H1 (cell line): ENCODE results near the gene UVRAG. TPM values are rescaled to one million over a fixed set of nuclear protein-coding genes. Genes with fewer than 3 reads are reported as not detected.

Experiments used
- TAF7 ChIP-seq: optimal IDR thresholded peaks from 2 replicates; pipeline ENCODE3; 2011; ENCODE audit warnings: low read depth, mild to moderate bottlenecking, inconsistent platforms, low read length, moderate library complexity, borderline replicate concordance
- polyA plus RNA-seq, 7 experiments: library from polyadenylated mRNA; depleted of rRNA in 3 of 7; stranded (reverse) in 5 of 7; unstranded in 2 of 7; fragments of >200 nt in 5 of 7; fragments of 200-250 nt in 2 of 7; gene quantifications; 1 replicate in 5 of 7; 2 replicates in 1 of 7; 4 replicates in 1 of 7; pipeline versions ENCODE4 v1.2.1 to v1.2.3, GENCODE V29; 2011 to 2013; ENCODE audit warnings: missing spikeins in 2 of 7, mixed read lengths in 2 of 7
- total RNA-seq: library from RNA; stranded (reverse); fragmentation: NEBNext Ultra II Directional; extraction: Animal tissue kit (Norgen Biotek cat#: 25700); gene quantifications from 2 replicates; pipeline ENCODE4 v1.2.1, GENCODE V29; 2021

The UVRAG gene
- total and polyA plus RNA-seq, 2 of the 8 experiments (the other 6 are each of a cell fraction or from before 2014, with no cell fraction given): 5.5 to 14.7 TPM

GRCh38 chr11:75980031-75980430 is 165.0 kb downstream of the UVRAG start (continued):
- no peak for TF ChIP-seq TAF7
- TF ChIP-seq, all 59 proteins: peak for 0
